Measurements from ENCODE around the gene PXMP2. TPM values are rescaled to one million over a fixed set of nuclear protein-coding genes. Genes with fewer than 3 reads are reported as not detected.

Gene PXMP2
- total and polyA plus RNA-seq, 2 of the 8 experiments (the other 6 are each of a cell fraction or from before 2014, with no cell fraction given) = 13.8 to 15.1 TPM

GRCh38 chr12:132739600-132740312, 52.4 kb downstream of the PXMP2 start (continued):
- TF ChIP-seq USF2 (IDR thresholded peaks at IDR 0.05; ENCODE audit: low read length) (no peak), TCF12 (IDR thresholded peaks at IDR 0.05; ENCODE audit: low read depth, low read length) (no peak), NRF1 (IDR thresholded peaks at IDR 0.05; ENCODE audit: low read depth, low read length) (no peak)
